ENCODE measurements around the gene B3GAT1. TPM values are rescaled to one million over a fixed set of nuclear protein-coding genes. Genes with fewer than 3 reads are reported as not detected.

Gene B3GAT1
- total RNA-seq, 1 donor from 2014 or later = 0.32 TPM

DNA sequence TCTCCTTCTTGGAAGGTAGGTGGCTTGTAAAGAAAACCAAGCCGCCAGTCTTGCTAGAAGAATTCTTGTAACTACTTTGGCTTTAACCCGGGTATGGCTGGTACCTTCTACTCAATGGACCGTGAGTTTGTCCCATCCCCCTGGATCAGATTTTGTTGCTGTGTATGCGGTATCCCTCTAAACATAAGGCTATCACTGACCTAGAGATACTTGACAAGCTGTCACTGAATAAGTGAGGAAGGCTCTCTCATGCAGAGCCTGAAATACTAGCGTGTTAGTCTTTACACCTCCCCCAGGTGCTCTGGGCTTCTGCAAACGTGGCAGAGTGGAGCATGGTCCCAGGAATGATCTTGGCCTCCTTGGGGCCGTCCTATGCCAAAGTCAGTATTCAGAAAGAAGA is 45.8 kb downstream of the B3GAT1 start:
- no peaks in the 10 kb centered on the region for H3K4me1 ChIP-seq
- no peak overlapping the region for H3K4me3 ChIP-seq
- intact Hi-C loops (cut with DNase I) = no loop called here
- H3K36me3 ChIP-seq = no peaks in the 10 kb centered on the region
- DNase-seq (ENCODE audit: low spot score in 2 of 2) = no peak
- no peak overlapping the region for H3K27ac ChIP-seq
- no peaks in the 10 kb centered on the region for H3K9me3 ChIP-seq
- no peaks in the 10 kb centered on the region for H3K27me3 ChIP-seq
- TF ChIP-seq, protein P1, sequence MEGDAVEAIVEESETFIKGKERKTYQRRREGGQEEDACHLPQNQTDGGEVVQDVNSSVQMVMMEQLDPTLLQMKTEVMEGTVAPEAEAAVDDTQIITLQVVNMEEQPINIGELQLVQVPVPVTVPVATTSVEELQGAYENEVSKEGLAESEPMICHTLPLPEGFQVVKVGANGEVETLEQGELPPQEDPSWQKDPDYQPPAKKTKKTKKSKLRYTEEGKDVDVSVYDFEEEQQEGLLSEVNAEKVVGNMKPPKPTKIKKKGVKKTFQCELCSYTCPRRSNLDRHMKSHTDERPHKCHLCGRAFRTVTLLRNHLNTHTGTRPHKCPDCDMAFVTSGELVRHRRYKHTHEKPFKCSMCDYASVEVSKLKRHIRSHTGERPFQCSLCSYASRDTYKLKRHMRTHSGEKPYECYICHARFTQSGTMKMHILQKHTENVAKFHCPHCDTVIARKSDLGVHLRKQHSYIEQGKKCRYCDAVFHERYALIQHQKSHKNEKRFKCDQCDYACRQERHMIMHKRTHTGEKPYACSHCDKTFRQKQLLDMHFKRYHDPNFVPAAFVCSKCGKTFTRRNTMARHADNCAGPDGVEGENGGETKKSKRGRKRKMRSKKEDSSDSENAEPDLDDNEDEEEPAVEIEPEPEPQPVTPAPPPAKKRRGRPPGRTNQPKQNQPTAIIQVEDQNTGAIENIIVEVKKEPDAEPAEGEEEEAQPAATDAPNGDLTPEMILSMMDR (IDR thresholded peaks at IDR 0.05) = no peak

DNA sequence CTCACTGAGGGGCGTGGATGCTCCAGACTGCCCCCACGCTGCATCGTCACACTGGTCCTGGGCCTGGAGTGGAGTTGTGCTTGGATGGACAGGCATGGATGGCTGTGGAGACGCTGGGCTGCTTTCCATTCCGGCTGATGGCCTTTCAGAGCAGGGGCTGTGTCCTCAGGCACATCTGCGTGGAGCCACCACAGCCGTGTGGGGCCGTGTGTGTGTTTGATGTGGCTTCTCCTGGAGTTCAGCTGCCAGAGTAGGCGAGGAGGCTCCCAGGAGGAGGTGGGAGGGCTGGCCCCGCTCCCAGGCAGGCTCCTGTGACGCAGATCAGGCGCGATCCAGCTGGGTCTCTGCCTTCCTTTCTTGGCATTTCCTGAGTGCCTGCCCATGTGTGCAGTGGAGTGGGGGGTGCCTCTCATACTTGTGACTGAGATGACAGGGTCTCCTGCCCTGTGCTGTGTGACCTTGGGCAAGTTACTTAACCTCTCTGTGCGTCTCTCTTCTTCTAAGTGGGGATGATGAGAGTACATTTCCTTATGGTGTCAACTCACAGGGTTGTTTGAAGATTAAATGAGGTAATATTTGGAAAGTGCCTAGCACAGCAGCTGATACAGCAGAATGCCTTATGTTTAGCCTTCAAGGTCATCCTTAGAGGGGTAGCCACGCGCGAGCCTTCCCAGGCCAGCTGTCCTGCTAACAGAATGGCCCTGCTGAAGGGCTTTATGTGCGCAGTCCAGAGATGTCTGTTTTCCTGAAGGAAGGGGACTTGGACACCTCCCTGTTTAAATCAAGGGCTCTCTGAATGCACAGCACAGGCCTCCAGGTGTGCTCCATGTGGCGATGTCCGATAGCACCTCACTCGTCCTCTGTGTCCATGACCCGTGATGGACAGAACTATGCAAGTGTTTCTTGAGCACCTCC is 46.8 kb downstream of the B3GAT1 start:
- H3K27ac ChIP-seq = no peak overlapping the region
- intact Hi-C loops (cut with DNase I) = no loop called here
- no peak for DNase-seq (ENCODE audit: low spot score in 2 of 2)
- no peaks in the 10 kb centered on the region for H3K27me3 ChIP-seq
- H3K9me3 ChIP-seq = no peaks in the 10 kb centered on the region
- no peaks in the 10 kb centered on the region for H3K4me1 ChIP-seq
- no peak overlapping the region for H3K4me3 ChIP-seq
- no peaks in the 10 kb centered on the region for H3K36me3 ChIP-seq
- TF ChIP-seq, protein P1 (IDR thresholded peaks at IDR 0.05) = no peak

DNA sequence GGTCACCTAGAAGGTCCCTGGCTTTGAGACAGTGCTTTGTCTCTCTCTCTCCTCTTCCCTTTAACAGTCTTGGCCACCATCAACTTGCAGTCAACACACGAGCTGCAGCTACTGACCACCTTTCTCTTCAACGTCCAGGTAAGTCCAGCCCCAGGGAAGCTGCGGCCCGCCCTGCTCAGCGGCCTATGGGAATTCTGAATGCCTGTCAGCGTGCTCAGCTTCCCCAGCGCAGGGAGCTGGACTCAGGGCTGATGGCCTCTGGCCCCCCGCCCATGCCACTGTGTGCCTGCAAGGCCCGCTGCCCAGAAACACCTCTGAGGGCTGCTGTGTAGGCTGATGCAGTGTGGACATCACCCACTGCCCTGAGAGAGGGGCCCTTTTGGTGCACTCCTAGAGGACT is 47.8 kb downstream of the B3GAT1 start:
- Histone ChIP-seq H3K36me3 (no peaks in the 10 kb centered on the region), H3K27ac (no peak overlapping the region), H3K27me3 (no peaks in the 10 kb centered on the region), H3K4me1 (no peaks in the 10 kb centered on the region), H3K9me3 (no peaks in the 10 kb centered on the region), H3K4me3 (no peak overlapping the region)
- TF ChIP-seq, protein P1 (IDR thresholded peaks at IDR 0.05) = no peak
- no peak for DNase-seq (ENCODE audit: low spot score in 2 of 2)
- intact Hi-C loops (cut with DNase I) = no loop called here

DNA sequence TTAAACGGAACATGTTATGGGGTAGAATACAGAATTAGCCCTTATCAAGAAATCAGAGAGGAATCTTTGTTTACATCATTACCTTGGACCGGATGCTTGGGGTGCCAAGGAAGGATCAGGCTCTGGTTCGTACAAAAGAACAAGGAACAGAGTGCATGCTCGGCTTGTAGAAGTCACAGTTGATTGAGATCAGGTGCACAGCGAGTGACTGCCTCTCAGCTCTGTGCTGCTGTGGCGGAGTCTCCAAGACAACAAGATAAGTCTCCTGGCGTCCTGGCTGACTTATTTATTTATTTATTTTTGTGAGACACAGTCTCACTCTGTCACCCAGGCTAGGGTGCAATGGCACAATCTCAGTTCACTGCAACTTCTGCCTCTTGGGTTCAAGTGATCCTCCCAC is 48.5 kb downstream of the B3GAT1 start:
- H3K36me3 ChIP-seq = no peaks in the 10 kb centered on the region
- H3K4me3 ChIP-seq = no peak overlapping the region
- DNase-seq (ENCODE audit: low spot score in 2 of 2) = no peak
- TF ChIP-seq, protein P1 (IDR thresholded peaks at IDR 0.05) = no peak
- intact Hi-C loops (cut with DNase I) = no loop called here
- H3K9me3 ChIP-seq = no peaks in the 10 kb centered on the region
- no peaks in the 10 kb centered on the region for H3K4me1 ChIP-seq
- no peaks in the 10 kb centered on the region for H3K27me3 ChIP-seq
- H3K27ac ChIP-seq = no peak overlapping the region

DNA sequence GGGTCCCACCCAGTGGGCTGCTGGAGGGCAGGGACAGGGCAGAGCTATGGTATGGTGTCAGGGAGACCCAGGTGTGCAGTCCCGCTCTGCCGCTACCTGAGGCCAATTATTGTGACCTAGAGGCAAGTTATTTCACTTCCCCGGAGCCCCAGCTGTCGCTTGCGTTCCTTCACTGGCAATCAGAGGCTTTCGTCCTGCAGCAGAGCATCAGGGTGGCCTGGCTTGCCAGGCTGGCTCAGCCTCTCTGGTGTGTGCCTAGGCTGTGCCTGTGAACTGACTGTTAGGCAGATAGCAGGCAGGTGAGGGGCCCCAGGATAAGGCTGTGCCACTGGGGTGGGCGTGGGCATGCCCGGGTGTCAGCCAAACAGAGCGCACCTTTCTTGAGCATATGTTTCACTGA is 48.9 kb downstream of the B3GAT1 start:
- intact Hi-C loops (cut with DNase I) = no loop called here
- Histone ChIP-seq H3K9me3 (no peaks in the 10 kb centered on the region), H3K4me1 (no peaks in the 10 kb centered on the region), H3K4me3 (no peak overlapping the region), H3K27me3 (no peaks in the 10 kb centered on the region), H3K27ac (no peak overlapping the region), H3K36me3 (no peaks in the 10 kb centered on the region)
- TF ChIP-seq, protein P1 (IDR thresholded peaks at IDR 0.05) = no peak
- no peak for DNase-seq (ENCODE audit: low spot score in 2 of 2)

Data from ascending aorta (tissue), 2 donors.